H54 (cell line): Measurements from ENCODE around the gene SUFU.
"Not testable (repeated sequence)": the region's sequence is repeated elsewhere in the genome, so short reads cannot be mapped to it uniquely, and the experiment has no call there.

Source experiments
- DNase-seq: peaks from one replicate; pipeline ENCODE4 v3.0.0; 2011; ENCODE audit warnings: low spot score, mixed read lengths; ENCODE audit not compliant: insufficient read length
- FAIRE-seq: peaks from 3 replicates; lab custom pipeline; 2011; peaks lifted over from hg19 to GRCh38; lab: Jason Lieb, UNC
- POLR2A ChIP-seq: IDR thresholded peaks from 2 replicates; pipeline ENCODE4 v1.6.1; 2011; ENCODE audit warnings: low read depth, mild to moderate bottlenecking, low read length

SUFU gene

GRCh38 chr10:102503264-102504178 is at the start of gene SUFU:
TSS of gene SUFU (plus strand) at chr10:102503972. CDS start at chr10:102504153, 181 bp downstream.
- TF ChIP-seq POLR2A: peak; percentile 95
- DNase-seq (peak; percentile 84), FAIRE-seq (no peak)

GRCh38 chr10:102454662-102455487 is 48.9 kb upstream of the SUFU start:
- not testable (repeated sequence) for FAIRE-seq, DNase-seq

DNA sequence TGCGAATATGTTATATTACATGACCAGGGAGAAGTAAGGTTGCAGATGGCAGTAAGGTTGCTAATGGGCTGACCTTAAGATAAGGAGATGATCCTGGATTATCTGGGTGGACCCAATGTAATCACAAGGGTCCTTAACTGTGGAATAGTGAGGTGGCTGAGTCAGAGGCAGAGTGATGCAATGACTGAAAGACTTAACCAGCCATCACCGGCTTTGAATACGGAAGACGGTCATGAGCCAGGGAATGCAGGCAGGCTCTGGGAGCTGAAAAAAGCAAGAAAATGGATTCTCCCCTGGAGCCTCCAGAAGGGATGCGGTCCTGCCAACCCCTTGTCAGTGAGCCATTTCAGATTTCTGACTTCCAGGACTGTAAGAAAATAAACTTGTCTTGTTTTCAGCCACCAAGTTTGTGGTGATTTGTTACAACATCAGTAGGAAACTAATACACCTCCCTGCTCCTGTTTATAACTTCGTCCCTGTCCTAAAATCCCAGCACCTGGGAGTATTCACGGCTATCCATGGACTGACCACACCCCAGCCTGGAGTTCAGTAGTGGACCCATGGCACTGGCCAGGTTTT is 47.8 kb upstream of the SUFU start:
- no peak for TF ChIP-seq POLR2A
- no peak for FAIRE-seq
- DNase-seq: no peak

DNA sequence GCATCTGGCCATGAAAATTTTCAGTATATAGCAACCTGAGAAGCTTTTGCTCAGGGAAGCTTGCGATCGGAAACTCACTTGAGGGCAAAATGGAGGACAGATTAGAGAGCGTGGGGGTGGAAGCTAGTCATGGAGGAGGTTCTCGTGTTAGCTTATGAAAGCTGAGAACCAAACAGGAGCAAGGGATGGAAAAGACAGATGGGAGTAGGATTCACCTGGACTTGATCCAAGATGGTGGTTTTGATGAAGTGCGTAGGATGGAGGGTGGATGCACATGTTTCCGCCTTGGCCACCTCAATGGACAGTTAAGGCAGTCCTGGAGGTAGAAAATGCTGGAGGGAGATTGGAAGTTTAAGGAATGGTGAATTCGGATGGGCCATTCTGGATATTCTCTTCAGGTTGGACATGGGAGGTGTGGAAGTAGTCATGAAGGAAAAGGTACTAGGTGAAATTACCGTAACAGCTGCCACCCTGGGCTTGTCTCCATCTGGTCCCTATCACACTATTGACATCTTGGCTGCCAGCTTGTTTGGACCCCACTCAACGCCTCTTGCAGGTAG is 46.1 kb upstream of the SUFU start:
- FAIRE-seq (no peak), DNase-seq (no peak)
- no peak for TF ChIP-seq POLR2A

- FAIRE-seq (no peak), DNase-seq (no peak)
- no peak for TF ChIP-seq POLR2A
Observed at GRCh38 chr10:102458656-102459055, 45.1 kb upstream of the SUFU start.

DNA sequence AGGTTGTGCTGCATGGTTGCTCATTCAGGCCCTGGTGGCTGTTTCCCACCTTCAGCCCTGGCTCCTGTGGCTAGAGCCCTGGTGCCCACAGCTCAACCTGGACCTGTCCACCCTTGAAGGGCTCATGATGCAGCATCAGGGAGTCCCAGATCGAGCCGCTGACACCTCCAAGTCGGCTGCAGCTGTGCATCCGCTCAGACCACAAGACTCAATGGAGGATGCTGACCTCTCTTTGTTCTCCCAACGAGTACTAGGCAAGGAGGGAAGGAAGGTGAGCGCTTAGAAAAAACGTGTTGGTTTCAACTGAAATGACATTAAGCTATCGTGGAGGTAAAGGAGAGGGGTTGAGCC is 43.0 kb upstream of the SUFU start:
- TF ChIP-seq POLR2A: no peak
- DNase-seq (no peak), FAIRE-seq (no peak)

- peak; percentile 43 for TF ChIP-seq POLR2A
- DNase-seq (peak; percentile 97), FAIRE-seq (no peak)
Observed at GRCh38 chr10:102461187-102462054, 42.4 kb upstream of the SUFU start.

DNA sequence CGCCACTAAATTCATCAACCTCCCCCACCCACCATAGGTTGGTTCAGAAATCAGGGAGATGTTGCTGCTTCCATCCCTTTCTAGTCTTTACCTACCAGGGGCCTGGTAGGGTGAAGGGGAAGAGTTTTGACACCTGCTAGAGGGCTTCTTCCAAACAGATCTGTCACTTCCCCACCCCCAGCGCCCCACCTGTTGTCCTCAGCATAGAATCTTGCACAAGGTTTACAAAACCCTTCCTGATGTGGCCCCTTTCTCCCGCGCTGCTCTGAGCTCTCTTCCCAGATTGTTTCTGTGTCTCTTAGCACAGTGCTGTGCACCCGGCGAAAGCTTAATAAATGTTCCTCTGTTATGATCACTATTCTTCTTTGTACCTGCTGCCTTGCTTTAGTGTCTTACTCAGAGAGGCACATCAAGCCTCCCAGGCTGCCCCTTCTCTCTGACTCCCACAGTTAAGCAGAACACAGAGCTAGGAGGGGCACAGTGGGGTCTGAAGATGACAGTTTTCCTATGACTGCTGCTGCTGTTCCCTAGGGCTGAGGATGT is 41.2 kb upstream of the SUFU start:
- DNase-seq (no peak), FAIRE-seq (no peak)
- no peak for TF ChIP-seq POLR2A

GRCh38 chr10:102463983-102464382 is 39.8 kb upstream of the SUFU start:
- DNase-seq (no peak), FAIRE-seq (no peak)
- no peak for TF ChIP-seq POLR2A

DNA sequence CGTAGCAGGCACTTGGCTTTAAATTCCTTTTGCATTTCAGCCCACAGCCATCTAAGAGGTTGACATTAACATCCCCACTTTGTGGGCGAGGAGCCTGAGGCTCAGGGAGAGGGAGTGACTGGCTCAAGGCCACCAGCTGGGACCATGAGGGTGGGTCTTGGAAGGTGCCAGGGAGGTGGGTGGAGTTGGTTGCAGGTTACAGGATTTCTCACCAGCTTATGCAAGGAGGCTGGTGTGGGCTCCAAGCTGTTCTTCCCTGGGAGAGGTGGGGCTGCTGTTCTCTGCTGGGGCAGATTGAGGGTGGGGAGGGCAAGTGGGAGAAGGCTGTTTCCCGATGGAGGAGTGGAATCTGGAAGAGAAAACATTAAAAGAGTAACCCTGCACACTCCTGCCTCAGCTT is 38.3 kb upstream of the SUFU start:
- no peak for FAIRE-seq
- no peak for DNase-seq
- TF ChIP-seq POLR2A: no peak

GRCh38 chr10:102467318-102467717 is 36.5 kb upstream of the SUFU start:
- FAIRE-seq (no peak), DNase-seq (no peak)
- TF ChIP-seq POLR2A: no peak

- TF ChIP-seq POLR2A: no peak
- no peak for FAIRE-seq
Observed at GRCh38 chr10:102467971-102468438, 35.8 kb upstream of the SUFU start.

More at GRCh38 chr10:102467971-102468438, 35.8 kb upstream of the SUFU start:
- no peak for DNase-seq
